A549 (cell line): ENCODE measurements around the gene MARCHF10.

ENCODE experiments used
- RAD21 ChIP-seq, 2 experiments: fragments of >200 bp in 1 of 2; sonication (Bioruptor Twin) in 1 of 2; formaldehyde crosslinking in 1 of 2; IDR thresholded peaks in 1 of 2; conservative IDR thresholded peaks in 1 of 2; 2 replicates in 1 of 2; 3 replicates in 1 of 2; pipeline ENCODE4 v1.6.1; 2012 to 2018; ENCODE audit warnings: inconsistent platforms in 1 of 2
- SMC3 ChIP-seq: fragments of >200 bp; sonication (Bioruptor Twin); formaldehyde crosslinking; IDR thresholded peaks from 3 replicates; pipeline ENCODE4 v1.6.1; 2018; ENCODE audit warnings: inconsistent platforms
- TF ChIP-seq, protein P1 (sequence below): IDR thresholded peaks from 2 replicates; pipeline ENCODE4 v1.6.1; 2012
- TF ChIP-seq, protein P2 (sequence below): fragments of 200-600 bp; sonication (generic); IDR thresholded peaks from 2 replicates; pipeline ENCODE4 v1.6.1; 2016; ENCODE audit warnings: antibody characterized with exemption, mild to moderate bottlenecking, moderate library complexity

DNA sequence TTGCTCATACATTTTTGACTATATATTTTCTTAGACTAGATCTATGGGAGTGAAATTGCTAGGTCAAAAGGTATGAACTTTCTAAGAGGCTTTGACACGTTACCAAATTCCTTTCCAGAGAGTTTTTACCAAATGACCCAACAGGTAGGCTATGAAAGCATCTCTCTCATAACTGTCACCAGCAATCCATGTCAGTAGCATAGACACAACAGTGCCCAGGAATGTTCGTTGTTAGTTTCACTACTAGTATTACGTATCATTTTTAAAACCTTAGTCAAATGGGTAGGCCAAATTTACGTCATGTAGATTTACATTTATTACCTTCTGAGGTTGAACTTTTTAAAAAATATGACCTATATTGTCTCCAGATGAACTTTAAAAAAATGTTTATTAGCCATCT is 66.8 kb downstream of the MARCHF10 start:
- TF ChIP-seq, protein P1, sequence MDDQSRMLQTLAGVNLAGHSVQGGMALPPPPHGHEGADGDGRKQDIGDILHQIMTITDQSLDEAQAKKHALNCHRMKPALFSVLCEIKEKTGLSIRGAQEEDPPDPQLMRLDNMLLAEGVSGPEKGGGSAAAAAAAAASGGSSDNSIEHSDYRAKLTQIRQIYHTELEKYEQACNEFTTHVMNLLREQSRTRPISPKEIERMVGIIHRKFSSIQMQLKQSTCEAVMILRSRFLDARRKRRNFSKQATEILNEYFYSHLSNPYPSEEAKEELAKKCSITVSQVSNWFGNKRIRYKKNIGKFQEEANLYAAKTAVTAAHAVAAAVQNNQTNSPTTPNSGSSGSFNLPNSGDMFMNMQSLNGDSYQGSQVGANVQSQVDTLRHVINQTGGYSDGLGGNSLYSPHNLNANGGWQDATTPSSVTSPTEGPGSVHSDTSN = no peak
- no peak for TF ChIP-seq RAD21 (conservative IDR thresholded peaks at IDR 0.05 in 1 of 2, IDR thresholded peaks at IDR 0.05 in 1 of 2)
- TF ChIP-seq, protein P2, sequence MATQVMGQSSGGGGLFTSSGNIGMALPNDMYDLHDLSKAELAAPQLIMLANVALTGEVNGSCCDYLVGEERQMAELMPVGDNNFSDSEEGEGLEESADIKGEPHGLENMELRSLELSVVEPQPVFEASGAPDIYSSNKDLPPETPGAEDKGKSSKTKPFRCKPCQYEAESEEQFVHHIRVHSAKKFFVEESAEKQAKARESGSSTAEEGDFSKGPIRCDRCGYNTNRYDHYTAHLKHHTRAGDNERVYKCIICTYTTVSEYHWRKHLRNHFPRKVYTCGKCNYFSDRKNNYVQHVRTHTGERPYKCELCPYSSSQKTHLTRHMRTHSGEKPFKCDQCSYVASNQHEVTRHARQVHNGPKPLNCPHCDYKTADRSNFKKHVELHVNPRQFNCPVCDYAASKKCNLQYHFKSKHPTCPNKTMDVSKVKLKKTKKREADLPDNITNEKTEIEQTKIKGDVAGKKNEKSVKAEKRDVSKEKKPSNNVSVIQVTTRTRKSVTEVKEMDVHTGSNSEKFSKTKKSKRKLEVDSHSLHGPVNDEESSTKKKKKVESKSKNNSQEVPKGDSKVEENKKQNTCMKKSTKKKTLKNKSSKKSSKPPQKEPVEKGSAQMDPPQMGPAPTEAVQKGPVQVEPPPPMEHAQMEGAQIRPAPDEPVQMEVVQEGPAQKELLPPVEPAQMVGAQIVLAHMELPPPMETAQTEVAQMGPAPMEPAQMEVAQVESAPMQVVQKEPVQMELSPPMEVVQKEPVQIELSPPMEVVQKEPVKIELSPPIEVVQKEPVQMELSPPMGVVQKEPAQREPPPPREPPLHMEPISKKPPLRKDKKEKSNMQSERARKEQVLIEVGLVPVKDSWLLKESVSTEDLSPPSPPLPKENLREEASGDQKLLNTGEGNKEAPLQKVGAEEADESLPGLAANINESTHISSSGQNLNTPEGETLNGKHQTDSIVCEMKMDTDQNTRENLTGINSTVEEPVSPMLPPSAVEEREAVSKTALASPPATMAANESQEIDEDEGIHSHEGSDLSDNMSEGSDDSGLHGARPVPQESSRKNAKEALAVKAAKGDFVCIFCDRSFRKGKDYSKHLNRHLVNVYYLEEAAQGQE = no peak
- TF ChIP-seq SMC3 = no peak
